Neural cell (in vitro differentiated cells): ENCODE data around the gene ZNF789.

Experiments used
- TAF1 ChIP-seq: IDR thresholded peaks from 2 replicates; pipeline ENCODE4 v1.6.1; 2012; ENCODE audit warnings: low read depth
- TF ChIP-seq, protein P1 (sequence below): fragments of 450-650 bp; IDR thresholded peaks from 2 replicates; pipeline ENCODE4 v1.5.1; 2014; ENCODE audit warnings: antibody characterized with exemption, mild to moderate bottlenecking, moderate library complexity; ENCODE audit not compliant: poor library complexity, severe bottlenecking

DNA sequence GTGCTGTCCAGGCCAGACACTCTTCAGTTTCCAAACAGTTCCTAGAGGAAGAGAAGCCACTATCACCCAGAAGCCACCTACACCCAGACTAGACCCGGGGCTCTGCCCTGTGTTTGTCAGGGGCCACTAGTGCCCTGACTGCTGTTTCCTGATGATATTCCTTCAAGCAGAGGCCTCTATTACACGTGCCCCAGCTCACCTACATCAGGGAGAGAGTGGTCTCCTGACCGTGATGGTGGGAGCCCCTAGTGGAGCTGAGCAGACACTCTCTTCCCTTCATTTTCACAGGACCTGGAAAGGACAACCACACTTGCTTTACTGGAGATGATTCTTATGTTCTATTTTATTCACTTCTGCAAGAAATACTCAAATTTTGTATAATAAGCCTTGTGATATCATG lies 18.2 kb downstream of the ZNF789 start:
- TF ChIP-seq, protein P1, sequence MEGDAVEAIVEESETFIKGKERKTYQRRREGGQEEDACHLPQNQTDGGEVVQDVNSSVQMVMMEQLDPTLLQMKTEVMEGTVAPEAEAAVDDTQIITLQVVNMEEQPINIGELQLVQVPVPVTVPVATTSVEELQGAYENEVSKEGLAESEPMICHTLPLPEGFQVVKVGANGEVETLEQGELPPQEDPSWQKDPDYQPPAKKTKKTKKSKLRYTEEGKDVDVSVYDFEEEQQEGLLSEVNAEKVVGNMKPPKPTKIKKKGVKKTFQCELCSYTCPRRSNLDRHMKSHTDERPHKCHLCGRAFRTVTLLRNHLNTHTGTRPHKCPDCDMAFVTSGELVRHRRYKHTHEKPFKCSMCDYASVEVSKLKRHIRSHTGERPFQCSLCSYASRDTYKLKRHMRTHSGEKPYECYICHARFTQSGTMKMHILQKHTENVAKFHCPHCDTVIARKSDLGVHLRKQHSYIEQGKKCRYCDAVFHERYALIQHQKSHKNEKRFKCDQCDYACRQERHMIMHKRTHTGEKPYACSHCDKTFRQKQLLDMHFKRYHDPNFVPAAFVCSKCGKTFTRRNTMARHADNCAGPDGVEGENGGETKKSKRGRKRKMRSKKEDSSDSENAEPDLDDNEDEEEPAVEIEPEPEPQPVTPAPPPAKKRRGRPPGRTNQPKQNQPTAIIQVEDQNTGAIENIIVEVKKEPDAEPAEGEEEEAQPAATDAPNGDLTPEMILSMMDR: no peak
- TF ChIP-seq TAF1: no peak
